NCI-H1436 (cell line): ENCODE measurements around the gene SMOC2.

ENCODE experiments used
- DNase-seq: peaks from one replicate; lab custom pipeline; 2025; lab: John Stamatoyannopoulos, UW

The SMOC2 gene

DNA sequence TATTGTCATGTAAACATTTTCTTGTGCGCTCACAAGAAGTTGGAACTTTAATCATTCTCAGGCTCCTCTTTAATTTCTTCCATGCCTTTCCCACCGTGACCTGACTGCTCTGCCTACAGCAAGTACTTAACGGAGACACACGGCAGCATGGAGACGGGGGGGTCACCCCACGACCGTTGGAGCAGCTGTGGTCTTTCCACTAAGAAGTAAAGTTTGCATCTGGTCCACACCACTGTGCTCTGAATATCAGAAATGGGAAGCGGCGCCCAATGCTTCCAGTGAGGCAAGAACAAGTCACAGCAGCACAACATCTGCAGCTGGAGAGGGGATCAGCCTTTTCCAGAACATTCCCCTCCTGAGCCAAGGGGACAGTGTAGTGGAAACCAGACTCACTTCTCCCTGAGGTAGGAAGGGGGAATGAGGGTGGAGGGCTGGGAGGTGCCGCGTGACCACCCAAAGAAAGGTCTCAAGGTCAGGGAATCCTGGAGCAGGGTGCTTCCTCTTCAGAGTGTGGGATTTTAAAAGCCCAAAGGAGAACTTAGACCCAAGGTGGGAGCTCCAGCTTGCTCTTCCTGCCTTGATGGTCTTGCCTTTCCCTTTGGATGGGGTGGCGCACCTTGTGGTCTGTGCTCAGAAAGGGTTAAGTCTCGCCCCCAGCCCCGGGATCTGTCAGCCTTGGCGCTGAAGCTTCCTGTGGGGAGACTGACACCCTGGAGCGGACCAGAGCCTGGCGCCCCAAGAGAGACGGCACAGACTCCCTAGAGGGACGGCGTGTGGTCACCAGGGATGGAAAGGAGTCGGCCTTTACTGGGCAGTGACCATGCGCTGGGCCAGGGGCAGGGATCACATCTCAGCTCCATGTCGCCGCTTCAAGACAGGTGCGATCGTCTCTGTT lies 25.6 kb upstream of the SMOC2 start:
- no peak for DNase-seq

DNA sequence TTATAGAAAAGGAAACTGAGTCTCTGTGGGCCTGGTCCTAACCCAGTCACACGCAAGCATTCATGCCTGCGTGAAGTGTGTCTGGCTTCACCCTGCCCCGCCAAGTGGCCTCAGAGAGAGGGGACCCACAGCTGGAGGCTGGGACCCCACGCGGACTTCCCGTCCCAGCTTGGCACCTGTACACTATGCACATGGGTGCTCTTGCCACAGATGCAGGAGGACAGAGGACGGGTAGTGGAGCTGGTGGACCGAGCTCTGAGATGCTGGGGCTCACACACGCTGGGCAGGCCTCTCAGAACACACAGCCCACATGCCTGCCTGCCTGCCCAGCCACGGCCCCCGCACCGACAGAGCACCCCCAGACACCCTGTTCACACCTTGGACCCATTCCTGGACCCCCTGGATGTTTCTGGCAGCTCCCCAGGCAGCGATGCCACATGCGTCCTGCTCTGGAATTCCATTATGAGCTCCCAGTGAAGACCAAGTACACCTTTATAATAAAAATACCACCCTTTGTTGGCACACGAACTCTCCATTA lies 24.9 kb upstream of the SMOC2 start:
- no peak for DNase-seq

DNA sequence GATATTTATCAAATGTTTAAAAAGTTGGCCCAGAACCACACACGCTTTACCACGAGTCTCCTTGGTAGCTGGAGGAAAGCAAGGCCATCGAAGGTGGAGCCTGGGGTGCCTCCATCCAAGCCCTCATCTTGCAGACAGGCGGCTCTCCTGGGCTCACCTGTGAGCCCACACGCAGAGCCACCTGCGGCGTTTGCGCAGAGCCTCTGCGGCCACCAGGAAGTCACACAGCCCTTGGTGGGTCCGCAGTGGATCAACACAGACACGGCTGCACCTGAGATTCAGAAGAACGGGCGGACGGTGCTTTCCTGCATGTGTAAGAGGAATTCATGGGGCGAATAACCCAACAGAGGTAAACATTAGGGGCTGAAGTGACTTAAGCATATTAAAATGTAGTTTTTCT lies 24.5 kb upstream of the SMOC2 start:
- DNase-seq: no peak

DNA sequence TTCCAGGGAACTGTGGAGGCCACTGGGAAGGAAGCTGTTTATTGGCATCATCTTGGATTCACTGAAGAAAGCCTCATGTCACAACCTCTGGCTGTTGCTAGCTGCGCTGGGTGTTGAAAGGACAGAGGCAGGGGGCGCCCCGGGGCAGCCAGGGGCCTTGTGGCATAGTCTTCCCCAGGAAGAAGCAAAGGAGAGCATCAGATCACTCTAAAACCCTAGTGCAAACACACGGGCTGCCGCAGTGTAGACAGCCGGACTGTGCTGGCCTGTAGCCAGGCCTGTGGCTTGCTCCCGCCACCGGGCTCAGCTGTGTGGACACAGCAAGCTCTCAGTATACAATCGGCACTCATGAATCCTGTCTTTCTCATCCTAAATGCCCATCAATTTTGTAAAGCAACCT lies 23.8 kb upstream of the SMOC2 start:
- DNase-seq: no peak

DNA sequence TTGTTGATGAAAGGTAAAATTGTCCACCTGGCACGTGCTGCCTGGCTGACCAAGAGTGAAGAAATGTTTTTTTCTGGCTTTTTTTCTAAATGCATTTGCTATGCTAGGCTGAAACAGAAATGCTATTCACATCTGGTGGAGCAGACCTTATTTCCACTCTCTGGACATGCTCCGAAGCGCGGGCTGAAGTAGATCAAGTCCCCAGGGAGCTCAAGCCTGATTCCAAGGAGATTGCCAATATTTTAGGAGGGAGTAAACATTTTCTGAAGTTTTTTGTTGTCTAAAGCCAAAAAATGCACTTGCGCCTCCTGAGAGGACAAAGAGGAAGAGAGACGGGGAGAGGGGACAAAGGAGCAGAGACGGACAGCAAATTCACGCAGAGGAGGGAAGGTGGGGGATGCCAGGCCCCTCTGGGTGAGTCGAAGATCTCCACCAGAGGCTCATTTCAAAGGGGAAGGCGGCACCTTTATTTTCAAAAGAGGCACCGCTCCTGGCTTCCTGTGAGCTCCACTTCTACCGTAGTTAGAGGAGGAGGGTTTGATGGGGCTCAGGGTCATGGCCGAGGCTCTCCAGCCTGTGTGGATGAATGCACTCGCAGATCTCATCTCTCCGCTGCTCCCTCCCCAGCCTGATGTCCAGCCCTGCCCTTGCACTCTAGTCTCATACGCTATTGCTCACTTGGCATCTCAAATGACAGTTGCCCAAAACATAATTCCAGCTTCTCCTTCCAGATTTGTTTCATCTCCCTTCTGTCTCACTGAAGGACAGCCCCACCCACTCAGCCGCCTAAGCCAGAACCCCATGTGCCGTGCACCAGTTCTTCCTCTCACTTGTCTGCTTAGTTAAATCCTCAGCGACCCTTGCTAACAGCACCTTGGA lies 23.1 kb upstream of the SMOC2 start:
- no peak for DNase-seq

DNA sequence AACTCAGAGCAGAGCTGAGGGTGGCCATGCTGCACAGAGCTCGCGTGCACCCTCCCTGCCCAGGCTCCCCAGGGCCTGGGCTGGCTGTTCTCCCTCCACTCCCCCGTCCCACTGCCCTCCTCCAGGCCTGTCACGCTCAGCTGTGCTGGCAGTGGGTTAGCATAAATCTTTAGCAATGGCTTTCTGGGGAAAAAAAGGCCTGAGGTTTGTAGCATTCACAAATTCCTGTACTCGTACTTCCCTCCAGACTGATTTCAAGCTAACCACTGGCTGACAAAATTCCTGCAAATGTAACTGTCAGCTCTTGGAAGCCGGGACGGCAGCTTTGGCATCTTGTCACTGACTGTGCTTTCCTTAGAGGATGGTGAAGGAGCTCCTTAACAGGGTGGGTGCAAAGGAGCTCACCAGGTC lies 22.3 kb upstream of the SMOC2 start:
- DNase-seq: no peak

DNA sequence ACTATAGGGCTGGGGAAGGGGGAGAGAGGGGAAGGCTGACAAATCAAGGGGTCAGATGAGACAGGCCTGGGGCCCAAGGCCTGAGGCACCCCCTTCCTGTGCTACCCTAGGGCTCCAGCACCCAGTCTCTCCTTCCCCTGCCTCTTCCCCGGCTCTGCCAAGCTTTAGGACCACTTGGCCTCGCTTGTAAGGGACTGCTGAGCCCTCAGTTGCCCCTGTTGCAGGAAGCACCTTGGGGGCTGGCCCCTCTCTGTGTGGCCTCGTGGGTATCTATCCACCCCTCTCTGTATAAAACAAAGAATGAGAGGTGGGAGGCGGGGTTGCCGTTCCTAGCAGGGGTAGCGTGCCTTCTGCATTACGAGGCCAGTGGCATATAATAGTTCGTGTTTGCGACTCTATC lies 21.4 kb upstream of the SMOC2 start:
- no peak for DNase-seq

DNA sequence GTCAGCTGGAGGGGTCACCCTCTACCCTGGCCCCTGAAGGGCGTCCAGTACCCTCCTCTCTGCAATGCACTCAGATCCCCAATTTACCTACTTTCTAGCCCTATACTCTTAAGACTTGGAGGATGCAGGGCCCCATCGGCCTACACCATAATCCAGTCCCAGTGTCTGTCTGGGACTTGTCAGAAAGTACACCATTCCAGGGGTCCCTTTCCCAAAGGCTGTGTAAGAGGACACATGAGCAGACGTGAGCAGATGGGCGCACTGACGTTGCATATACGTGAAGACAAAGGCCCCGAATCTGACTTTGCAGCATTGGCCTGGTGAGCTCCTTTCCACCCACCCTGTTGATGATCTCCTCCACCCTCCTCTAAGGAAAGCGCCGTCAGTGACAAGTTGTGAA lies 20.9 kb upstream of the SMOC2 start:
- DNase-seq: no peak

DNA sequence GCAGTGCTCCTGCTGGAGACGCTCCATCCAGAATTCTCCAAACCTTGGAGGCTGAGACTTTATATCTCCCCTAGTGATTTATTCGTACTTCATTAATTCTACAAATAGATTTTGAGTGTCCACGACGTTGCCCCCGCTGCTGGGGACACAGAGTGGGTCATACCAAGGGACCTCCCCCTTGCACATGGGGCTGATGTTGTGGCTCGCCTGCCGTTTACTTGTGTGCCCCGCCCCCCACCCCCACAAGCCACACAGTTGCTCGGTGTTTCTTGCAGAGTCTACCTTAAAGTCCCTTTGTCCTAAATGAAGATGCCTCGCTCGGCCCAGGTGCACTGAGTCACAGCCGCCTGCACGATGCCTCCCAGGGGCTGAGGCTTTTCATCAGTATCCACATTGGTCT lies 20.3 kb upstream of the SMOC2 start:
- DNase-seq: no peak

DNA sequence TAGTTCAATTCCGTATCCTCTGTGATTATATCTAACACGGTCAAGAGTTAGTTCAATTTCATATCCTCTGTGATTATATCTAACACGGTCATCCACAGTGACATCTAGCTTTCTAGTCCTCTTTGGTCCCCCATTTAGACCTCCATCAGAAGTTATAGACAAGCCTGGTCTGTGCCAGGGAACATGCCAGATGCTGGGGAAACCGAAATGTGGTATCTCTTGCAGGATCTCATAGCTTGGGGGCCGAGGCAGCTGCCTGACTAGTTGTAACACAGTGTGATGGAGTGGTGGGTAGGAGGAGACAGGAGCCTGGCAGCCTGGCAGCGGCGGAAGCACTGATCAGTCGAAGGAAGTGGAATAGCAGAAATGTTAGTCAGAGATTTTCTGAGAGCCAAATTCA lies 13.8 kb upstream of the SMOC2 start:
- no peak for DNase-seq

DNA sequence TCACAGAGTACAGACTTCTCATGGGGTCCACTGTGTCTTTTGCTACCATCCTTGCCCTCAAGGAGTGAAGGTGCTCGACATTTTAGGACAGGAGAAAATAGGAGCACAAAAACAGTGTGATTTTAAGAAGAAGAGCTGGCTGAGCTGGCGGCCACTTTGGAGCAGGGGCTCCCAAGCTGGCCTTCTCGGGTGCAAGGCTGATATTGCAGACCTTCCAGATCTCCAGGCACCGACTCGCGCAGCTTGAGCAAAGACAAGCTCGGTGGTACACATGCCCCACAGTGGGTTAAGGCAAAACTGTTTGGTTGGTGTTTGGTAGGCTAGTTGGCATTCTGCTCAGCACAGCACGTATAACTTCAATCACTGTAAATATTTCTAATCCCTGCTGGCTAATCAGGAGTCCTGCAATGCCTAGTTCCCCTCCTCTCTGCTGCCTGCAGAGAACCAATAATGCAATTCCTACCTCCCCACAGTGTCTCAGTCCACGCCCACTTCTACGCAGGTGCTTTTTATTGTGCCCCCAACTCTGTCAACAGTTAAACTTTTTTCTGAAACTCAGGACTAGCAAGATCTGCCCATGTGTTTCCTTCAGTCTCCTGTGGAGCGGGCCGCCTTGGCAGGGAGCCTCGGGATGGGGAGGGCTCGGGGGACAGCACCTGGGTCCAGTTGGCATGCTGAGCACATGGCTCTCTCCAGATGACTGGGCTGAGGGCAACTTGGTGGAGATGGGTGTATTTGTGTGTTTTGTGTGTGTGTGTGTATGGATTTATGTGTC lies 12.7 kb upstream of the SMOC2 start:
- DNase-seq: no peak

DNA sequence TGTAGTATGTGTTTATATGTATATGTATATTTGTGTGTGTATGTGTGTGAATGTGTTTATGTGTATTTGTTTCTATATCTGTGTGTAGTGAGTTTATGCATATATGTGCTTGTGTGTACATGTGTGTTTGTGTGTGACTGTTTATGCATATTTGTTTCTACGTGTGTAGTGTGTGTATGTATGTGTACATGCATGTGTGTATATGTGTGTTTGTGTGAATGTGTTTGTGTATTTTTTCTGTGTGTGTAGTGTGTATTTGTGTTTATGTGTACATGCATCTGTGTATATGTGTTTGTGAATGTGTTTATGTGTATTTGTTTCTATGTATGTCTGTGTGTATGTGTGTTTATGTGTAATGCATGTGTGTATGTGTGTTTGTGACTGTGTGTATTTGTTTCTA lies 12.1 kb upstream of the SMOC2 start:
- no peak for DNase-seq

DNA sequence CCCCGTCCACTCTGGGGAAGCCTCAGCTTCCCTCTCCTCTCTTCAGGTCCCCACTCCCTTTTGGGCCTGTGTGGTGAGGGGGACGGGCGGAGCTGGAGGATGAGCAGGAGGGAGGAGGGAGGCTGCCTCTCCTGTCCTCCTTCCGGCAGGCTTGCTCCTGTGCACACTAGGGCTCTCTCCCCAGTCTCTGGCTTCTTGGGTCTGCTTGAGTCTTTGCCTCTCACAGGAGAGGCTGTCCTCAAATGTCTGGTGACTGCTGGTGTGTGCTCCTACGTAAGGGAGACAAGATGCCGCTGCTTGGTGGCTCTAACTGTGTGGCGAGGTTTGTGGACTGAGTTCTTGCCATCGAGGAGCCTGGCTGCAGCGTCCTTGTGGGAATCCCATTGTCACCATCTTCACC lies 8.8 kb upstream of the SMOC2 start:
- no peak for DNase-seq

DNA sequence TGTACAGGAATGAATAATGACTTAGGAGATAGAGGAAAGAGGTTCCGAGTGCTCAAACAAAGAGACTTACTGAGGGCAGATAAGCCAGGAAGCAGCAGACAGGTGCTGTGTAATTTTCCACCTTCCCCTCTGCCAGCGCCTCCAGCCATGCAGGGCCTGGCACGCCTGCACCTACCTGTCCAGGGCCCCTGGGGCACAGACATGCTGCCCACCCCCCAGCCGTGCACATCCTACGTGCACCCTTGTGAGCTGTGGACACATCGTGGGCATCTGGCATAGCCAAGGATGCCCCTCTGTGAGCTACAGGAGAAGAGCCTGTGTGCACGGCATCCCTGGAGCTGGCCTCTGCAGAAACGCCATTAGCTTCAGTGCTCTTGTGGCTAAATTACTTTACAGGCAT lies 7.1 kb upstream of the SMOC2 start:
- DNase-seq: no peak

DNA sequence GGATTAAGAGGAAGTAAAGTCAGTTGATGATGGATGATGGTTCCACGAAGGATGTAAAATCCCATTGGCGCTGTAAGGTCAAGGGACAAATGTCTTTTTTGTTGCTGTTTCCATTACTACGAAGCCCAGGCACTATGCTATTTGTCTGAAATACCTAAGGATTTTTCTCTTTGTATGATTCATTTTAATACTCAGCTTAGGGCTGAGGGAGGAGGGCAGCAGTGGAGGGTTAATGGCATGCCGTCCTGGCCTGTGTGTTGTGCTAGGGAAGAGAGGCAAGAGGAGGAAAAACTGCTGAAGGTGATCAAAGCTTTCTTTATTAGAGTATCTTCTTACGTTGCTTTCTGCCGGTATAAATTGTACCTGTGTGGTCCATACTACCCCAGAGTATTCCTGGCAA lies 6.5 kb upstream of the SMOC2 start:
- DNase-seq: no peak

DNA sequence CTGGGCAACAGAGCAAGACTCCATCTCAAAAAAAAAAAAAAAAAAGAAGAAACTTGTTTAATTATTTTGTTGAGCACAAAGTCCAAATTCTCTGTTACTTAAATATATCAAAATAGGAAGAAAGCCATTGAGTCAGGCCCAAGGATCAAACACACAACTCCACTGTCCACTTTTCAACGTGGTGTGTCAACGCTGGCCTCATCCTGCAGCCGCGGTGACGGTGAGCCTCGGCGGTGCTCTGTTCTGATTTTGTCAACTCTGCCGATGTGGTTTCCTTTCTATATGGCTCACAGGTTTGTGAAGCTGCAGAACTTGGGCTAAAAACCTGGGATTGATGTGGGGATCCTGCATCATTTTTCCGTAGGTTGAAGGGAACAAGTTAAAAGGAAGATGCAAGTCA lies 3.2 kb upstream of the SMOC2 start:
- no peak for DNase-seq

DNA sequence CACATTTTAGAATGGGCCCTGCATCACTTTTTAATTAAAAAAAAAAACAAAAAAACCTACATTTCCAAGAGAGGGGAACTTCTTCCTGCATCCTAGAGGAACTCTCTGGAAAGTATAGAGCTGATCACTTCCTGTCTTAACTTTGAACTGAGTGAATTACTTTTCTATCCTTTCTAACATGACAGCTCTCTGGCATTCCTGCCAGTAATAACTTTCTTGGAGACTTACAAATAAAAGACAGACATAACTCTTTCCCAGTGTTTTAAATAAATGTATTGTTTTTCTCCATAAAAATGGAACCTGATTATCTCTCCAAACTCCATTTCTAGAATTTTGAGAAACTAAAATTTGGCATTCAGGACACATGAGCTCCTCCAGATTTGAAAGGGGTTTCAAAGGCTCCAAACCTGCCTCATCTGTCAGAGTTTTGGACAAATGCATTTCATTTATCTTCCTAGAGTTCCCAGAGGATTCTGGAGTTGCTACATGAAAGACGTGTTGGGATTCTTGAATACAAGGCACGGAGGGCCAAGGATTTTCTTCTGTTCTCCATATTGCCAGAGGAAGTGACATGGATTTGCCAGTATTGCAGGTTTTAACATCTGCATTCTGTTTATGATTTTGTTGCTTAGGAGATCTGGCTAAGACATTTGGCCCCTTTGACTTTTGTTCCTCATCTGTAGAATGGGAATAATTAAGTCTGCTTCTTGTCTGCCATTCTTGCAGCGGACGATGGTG lies 2.0 kb upstream of the SMOC2 start:
- DNase-seq: no peak

DNA sequence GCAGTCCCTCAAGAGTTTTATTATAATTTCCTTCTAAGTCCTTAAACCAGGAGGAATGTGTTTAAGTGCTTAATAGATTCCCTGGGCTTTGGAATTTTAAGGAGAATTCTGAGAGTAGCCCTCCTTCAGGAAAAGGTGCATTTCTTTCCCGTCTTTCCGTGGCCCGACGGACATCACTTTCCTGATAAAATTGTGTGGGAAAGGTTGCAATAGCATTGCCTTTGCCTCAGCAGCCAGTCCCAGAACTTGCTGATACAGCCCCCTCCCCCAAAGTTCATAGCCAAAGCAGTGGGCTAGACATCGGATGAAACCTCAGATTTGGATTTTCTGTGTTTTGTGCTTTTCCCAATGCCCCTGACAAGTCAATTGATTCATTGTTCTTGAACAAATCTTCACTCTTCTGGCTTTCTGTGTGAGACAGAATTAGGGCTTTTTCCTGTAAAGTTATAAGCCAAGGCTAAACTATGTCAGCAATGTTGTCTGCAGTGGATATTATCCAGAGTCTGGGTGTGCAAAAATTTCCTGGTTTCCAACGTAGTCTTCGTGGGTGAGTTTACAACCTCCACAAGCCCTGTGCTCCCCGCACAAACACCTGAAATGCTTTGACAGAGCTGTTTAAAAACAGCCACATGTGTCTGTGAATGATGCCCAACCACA lies 1.1 kb upstream of the SMOC2 start:
- no peak for DNase-seq

DNA sequence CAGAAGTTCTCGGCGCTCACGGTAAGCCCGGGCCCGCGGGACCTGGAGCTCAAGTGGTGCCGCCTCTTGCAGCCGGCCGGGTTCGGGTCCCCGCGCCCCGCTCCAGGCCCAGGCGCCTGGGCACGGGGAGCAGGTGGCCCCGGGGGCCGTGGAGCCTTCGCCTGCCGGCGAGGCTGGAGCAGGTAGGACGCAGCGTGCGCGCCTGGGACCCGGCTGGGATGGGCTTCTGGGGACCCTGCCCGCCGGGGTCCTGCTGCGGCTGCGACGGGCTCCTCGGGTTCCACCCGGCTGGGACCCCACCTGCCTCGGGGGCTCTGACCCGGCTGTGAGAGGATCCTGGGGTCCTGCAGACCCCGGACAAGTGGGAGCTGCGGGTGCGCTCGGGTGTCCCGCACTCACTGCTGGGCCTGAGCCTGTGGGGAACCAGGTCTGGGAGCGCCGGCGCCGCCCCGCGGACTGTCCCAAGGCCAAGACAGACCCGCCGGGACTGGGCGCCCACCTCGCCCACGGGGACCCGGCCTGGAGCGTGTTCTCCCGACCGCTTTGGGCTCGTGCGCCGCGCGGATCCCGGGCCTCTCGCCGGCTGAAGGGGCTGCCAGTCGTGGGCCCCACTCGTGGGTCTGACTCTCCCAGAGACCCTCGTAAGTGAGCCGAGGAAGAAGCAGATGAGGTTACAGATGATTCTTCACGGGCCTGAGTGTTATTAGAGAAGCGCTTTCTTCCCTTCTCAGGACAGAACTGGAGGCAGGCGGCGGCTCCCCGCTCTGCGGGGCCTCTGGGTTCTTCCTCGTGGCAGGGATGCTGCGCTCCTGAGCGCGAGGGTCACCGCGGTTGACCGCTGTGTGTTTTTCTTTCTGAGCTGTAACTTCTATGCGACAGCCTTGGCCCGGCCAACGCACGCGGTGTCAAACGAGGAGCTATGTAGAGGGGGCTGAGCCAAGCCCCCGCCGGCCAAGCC lies 729 bp downstream of the SMOC2 start:
- DNase-seq: no peak

DNA sequence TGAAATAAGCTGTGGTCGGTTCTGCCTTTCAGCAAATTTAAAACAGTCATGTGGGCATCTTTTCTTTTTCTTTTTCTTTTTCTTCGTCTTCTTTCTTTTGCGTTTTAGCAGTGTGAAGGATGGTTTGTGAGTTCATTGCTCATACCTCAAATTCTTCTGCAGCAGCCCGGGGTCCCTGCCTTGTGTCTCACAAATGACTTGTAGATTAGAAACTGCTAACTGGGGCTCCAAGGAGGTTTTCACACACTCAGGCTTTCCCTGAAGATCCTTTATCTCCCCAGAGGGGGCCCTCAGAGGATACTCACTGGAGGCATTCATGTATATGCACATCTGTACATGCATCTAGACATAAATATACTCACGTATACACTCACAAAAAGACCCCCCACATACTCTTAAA lies 1.7 kb downstream of the SMOC2 start:
- DNase-seq: no peak
